ENCODE measurements around the gene KLF4.

Gene KLF4

DNA sequence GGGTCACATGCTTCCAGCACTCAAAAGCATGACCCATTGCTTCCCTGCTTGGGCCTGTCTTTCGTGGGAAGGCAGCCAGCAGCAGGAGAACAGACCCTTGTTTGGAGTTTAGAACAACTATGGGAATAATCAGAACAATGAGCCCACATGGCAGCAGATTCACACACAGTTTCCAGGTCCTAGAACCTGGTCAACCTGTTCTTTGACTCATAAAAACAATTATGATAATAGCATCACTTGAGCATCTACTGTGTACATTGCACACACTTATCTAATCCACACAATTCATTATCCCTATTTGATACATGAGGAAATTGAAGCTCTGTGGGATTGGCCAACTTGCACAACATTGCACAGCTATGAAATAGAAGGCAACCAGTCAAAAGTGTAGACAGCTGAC lies 41.7 kb downstream of the KLF4 start:
- no peak for DNase-seq (ENCODE audit: low spot score)

- no peak for DNase-seq (ENCODE audit: low spot score)
Observed at GRCh38 chr9:107447081-107447480, 42.5 kb downstream of the KLF4 start.

GRCh38 chr9:107446491-107446890 lies 43.1 kb downstream of the KLF4 start:
- no peak for DNase-seq (ENCODE audit: low spot score)

DNA sequence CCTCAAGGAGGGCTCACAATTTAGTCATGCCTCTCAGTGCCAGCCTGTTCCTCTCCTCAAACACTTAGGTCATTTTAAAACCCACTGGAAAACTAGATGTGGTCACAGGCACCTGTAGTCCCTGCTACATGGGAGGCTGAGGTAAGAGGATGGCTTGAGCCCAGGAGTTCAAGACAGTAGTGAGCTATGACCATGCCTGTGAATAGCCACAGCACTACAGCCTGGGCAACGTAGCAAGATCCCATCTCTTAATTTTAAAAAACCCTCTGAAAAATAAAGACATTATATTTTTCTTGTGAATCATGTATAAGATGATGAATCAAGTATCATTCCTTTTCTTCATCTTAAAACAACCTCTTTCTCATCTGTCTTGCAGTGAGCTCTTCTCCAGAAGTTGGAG lies 45.8 kb downstream of the KLF4 start:
- no peak for DNase-seq (ENCODE audit: low spot score)

DNA sequence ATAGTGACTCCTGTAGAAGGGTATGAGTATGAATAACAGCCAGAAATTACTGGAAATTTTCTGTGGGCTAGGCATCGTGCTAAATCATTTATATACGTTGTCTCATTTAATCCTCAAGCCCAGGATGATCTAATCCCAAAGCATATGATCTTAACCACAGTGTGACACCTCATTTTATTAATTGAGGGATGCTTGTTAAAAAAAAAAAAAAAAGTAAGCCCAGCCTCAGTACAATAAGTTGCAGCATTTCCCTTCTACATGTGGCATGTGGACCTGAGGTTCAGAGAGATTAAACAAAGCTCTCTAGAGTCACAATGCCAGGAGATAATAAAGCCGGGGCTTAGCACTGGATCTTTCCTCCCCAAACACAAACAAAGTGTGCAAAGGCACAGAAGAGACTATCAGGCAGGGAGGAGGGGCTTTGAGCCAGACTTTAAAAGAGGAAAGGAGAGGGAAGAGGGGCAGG lies 49.5 kb downstream of the KLF4 start:
- no peak for DNase-seq (ENCODE audit: low spot score)

DNA sequence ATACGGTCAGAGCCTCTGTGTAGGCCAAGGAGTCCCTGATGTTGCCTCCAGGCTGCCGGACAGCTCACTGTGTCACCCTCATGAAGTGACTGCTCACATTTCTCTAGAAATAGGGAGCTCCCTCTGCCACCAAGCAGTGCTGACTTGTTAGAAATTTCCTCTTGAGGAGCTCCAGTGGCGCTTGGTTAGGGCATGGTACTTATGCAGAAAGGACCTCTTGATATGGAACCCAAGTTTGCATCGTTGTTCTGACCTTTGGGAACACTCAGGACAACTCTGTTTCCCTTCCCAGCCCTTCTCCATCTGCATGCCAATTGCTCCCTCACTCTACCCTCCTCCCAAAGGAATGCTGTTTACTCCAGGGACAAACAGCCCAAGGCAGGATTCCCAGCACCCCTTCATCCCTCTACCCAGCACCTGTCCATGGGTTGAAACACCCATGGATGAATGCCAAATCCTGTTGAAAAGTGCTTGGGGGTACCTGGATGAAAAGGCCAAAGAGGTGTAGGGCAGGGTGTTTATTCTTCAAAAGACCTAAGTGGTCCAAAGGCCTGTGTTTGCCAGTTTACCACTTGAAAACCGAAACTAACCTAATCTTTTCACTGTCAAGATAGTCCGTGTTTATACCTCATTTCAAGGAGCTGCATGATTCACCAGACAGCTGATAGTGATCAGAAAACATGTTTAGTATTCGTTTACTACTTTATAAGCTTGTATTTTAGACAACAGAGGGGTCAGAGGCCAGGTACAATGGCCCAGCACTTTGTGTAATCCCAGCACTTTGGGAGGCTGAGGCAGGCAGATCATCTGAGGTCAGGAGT lies 51.1 kb downstream of the KLF4 start:
- no peak for DNase-seq (ENCODE audit: low spot score)

DNA sequence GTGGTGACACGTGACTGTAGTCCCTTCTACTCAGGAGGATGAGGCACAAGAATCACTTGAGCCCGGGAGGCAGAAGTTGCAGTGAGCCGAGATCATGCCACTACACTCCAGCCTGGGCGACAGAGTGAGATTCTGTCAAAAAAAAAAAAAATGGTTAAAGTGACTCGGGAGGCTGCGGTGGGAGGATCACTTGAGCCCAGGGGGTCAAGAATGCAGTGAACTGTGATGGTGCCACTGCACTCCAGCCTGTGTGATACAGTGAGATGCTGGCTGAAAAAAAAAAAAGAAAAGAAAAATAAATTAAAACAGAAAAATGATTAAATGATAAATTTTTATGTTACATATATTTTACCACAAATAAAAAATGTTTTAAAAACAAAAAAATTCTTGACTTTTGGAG lies 51.9 kb downstream of the KLF4 start:
- no peak for DNase-seq (ENCODE audit: low spot score)

GRCh38 chr9:107435415-107435814 lies 54.2 kb downstream of the KLF4 start:
- DNase-seq (ENCODE audit: low spot score), result no peak
